Panc1 (cell line): ENCODE measurements around the gene RIT2.

Source experiments
- TCF7L2 ChIP-seq: IDR thresholded peaks from 2 replicates; pipeline ENCODE4 v1.6.1; 2011; ENCODE audit warnings: mild to moderate bottlenecking, low read depth, low read length, inconsistent platforms
- TF ChIP-seq, protein P1 (sequence below): fragments of 450-650 bp; IDR thresholded peaks from 2 replicates; pipeline ENCODE4 v1.5.1; 2017; ENCODE audit warnings: mild to moderate bottlenecking

DNA sequence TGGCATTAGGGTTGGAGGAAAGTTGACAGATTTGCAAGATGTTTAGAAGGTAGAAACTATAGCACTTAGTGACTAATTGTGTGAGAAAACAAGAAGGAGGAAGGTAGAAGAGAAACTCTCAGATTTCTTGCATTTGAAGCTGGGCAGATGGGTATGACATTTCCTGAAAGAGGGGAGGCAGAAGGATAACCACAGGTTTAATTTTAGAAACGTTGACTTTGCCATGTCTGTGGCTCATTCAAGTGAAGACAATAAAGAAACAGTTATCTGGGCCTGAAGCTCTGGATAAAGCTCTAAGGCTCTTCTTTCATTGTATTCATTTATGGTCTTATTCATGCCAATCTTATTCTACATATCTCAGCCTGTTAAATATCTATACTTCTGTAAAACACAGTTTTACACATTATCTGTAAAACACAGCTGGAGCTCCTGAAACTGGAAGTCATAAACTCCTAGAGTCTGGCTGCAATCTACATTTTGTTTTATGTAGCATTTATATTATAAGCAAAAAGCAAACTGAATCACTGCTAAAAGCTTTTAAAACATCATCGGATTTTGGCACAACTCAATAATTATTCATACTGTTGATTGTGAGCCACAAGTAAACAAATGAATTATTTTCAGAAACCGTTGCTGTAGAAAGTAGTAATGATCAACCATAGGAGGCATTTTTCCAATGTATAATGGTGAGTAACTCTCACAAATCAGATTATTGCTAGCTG, 138.5 kb downstream of the RIT2 start:
- TF ChIP-seq, protein P1, sequence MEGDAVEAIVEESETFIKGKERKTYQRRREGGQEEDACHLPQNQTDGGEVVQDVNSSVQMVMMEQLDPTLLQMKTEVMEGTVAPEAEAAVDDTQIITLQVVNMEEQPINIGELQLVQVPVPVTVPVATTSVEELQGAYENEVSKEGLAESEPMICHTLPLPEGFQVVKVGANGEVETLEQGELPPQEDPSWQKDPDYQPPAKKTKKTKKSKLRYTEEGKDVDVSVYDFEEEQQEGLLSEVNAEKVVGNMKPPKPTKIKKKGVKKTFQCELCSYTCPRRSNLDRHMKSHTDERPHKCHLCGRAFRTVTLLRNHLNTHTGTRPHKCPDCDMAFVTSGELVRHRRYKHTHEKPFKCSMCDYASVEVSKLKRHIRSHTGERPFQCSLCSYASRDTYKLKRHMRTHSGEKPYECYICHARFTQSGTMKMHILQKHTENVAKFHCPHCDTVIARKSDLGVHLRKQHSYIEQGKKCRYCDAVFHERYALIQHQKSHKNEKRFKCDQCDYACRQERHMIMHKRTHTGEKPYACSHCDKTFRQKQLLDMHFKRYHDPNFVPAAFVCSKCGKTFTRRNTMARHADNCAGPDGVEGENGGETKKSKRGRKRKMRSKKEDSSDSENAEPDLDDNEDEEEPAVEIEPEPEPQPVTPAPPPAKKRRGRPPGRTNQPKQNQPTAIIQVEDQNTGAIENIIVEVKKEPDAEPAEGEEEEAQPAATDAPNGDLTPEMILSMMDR: no peak
- no peak for TF ChIP-seq TCF7L2
